ENCODE data around the gene CCNI.
"Not testable (repeated sequence)": the region's sequence is repeated elsewhere in the genome, so short reads cannot be mapped to it uniquely, and the experiment has no call there.

CCNI gene

DNA sequence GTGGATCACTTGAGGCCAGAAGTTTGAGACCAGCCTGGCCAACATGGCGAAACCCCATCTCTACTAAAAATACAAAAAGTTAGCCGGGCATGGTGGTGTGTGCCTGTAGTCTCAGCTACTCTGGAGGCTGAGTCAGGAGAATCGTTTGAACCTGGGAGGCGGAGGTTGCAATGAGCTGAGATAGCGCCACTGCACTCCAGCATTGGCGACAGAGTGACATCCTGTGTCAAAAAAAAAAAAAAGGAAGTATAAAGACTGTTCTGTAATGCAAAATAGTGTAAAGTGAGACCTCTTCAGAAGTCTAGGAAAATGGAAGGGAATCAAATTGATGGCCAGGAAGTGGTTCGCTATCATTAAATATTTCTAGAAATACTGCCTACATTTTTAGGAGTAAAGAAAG, 5.0 kb upstream of the CCNI start:
- not testable (repeated sequence) for DNase-seq

DNA sequence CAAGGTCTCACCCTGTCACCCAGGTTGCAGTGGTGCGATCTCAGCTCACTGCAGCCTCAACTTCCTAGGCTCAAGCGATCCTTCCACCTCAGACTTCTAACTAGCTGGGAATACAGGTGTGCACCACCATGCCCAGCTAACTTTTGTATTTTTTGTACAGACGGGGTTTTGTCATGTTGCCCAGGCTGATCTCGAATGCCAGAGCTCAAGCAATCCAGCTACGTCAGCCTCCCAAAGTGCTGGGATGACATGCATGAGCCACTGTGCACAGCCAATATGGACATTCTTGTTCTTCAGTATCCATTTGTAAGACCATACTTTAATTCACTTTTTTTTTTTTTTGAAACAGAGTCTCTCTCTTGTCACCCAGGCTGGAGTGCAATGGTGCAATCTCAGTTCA, 3.5 kb upstream of the CCNI start:
- no peak for DNase-seq

GRCh38 chr4:77078401-77078800, 2.6 kb upstream of the CCNI start:
- DNase-seq, result no peak

- DNase-seq, result no peak
Observed at GRCh38 chr4:77076889-77077635, 1.3 kb upstream of the CCNI start.

GRCh38 chr4:77074981-77075855, 571 bp downstream of the CCNI start:
- peak; percentile 86 for DNase-seq

- DNase-seq, result no peak
Observed at GRCh38 chr4:77074381-77074831, 1.4 kb downstream of the CCNI start.

GRCh38 chr4:77073981-77074380, 1.8 kb downstream of the CCNI start:
- no peak for DNase-seq

DNA sequence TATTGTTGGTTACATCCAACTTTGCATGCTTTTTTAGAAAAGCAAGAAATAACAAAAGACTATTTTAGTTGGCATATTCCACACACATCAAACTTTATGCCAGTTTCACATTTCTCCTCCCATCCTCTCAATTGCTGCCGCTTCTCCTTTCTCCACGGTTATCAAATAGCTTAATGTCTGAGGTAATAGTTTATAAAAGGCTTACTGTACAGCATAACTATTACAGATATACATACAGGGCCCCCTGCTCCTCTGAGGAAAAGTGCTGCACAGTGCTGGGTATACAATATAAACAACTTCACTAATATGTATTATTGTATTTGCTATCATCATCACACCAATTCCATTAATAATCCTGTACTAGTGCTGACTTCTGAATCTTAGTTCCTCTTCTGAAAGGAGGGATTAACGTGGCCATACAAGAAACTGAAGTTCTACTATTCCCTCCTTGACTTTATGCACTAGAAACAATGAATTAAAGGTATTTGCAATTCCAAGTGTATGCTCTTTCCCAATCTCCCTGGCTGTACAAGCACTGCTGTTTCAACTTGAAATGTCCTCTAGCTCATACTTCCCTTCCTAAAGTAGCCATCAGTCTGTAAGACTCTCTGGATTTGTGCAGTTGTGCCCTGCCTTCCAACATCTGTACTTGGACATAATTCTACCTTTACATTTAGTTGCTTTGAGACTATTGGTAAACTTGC, 2.5 kb downstream of the CCNI start:
- DNase-seq, result no peak

DNA sequence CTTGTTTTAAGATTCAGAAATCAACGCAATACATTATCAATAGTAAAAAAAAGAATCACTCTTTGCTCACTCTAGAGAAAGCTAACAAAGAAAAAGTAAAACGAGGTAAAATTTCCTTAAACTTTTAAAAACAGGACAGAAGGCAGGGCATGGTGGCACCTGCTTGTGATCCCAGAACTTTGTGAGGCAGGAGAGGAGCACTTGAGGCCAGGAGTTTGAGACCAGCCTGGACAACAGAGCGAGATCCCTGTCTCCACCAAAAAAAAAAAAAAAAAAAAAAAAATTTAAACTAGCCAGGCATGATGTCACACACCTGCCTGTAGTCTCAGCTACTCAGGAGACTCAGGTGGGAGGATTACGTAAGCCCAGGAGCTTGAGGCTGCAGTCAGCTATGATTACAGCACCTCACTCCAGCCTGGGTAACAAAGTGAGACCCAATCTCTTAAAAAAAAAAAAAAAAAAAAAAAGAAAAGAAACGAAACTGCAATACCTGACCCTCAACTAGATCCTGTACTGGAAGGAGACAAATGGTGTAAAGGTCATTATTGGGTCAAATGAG, 3.5 kb downstream of the CCNI start:
- no peak for DNase-seq

GRCh38 chr4:77069514-77069913, 6.3 kb downstream of the CCNI start:
- not testable (repeated sequence) for DNase-seq

DNA sequence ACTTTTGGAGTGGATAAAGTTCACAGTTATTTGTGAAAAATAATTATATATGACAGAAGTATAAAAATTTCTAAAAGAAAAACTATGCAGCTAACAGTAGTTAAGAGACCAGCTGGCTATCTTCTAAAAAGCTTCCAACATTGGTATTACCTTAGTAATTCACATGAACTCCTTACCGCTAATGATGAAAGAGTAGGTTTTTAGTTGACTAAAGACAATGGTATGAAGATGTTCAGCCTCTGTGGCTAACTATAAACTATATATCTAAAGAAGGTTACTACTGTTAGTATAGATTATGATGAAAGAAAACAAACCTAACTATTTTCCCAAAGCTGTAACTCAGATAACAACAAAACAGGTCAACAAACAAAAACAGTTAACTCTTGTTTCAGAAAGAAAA, 10.4 kb downstream of the CCNI start:
- no peak for DNase-seq

GRCh38 chr4:77062856-77063255, 12.9 kb downstream of the CCNI start:
- DNase-seq, result no peak

DNA sequence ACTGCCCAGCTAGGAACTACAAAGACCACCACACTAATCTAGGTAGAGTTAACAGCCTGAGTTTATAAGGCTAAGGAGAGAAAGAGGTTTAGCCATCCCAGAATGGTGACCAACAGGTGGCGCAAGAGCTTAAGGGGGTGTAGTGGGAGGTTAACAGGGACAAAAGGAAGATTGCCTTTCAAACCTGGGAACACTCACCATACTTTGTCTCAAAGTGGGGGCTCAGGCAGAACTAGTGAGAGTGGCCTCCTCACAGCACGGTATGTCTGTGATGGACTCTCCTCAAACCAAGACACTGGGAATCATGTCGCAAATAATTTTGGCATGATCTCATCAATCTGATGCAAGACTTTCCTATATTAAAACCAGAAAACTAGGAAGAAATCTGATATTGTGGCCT, 23.4 kb downstream of the CCNI start:
- no peak for DNase-seq

DNA sequence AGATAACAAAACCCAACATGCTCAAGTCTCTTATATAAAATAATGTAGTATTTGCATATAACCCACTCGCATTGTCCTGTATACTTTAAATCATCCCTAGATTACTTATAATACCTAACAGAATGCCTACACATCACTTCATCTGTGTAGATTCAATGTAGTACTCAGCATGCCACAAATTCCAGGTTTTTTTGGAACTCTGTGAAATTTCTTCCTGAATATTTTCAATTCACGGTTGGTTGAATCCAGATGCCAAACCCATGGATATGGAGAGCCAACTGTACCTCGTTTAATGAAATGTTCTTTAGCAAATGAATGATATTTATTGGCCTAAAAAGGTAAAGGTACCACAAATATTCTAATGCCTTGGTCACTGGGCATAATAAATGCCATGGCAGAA, 24.8 kb downstream of the CCNI start:
- no peak for DNase-seq

GRCh38 chr4:77047037-77047436, 28.8 kb downstream of the CCNI start:
- DNase-seq, result no peak

GRCh38 chr4:77045490-77045889, 30.3 kb downstream of the CCNI start:
- no peak for DNase-seq

- no peak for DNase-seq
Observed at GRCh38 chr4:77044461-77045150, 31.2 kb downstream of the CCNI start.

- no peak for DNase-seq
Observed at GRCh38 chr4:77043507-77044136, 32.2 kb downstream of the CCNI start.

GRCh38 chr4:77040854-77041725, 34.7 kb downstream of the CCNI start:
- DNase-seq, result no peak

DNA sequence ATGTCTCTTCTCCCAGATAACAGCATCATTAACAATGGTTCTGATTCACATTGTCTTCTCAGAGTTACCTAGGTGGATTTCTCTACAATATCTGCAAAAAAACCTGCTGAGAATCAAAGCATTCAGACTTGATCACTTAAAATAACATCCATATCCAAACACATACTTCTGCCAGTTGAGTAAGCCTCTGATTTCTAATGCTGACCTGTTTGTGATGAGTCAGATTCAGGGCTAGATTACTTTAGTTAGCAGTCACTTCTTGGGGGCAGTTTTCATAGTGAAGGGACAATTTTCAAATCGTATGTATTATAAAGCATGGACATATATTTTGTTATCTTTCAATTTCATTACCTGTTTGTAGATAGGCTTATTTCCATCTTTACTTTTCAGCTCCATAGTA, 35.5 kb downstream of the CCNI start:
- DNase-seq, result no peak

DNA sequence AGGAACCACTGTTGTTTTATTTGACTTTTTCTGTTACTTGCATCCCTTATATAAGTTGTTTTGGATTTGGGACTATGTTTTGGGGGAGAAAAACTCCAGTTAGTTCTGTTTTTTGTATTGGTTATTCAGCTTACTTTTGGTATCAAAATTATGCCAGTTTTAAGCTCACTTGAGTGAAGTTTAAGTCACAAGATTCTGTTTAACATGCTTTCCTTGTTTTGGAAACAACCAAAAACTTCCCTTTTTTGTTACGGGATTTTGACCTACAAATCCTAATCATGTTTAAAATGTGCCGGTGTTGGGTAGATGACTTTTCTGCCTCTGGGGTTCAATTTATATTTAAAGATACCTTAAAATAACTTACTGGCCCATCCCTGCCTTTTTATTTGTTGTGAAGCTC, 36.0 kb downstream of the CCNI start:
- no peak for DNase-seq
